H9 (cell line): ENCODE data around the gene NPPC. TPM values are rescaled to one million over a fixed set of nuclear protein-coding genes. Genes with fewer than 3 reads are reported as not detected.

Experiments
- DNase-seq: peaks from one replicate; pipeline ENCODE4 v3.0.0-alpha.2; 2017
- H2AFZ ChIP-seq: one replicate; pipeline ENCODE4 v1.6.1; 2013; ENCODE audit warnings: mild to moderate bottlenecking, low read length, control low read depth, moderate library complexity
- H2AK5ac ChIP-seq: 2 replicates; pipeline ENCODE4 v1.6.1; 2013; ENCODE audit warnings: low read length, control low read depth, mixed read lengths; ENCODE audit not compliant: insufficient read length
- H2BK120ac ChIP-seq: one replicate; pipeline ENCODE4 v1.6.1; 2013; ENCODE audit warnings: low read depth, mild to moderate bottlenecking, low read length, control low read depth, inconsistent platforms; ENCODE audit not compliant: poor library complexity, severe bottlenecking
- H2BK12ac ChIP-seq: 2 replicates; pipeline ENCODE4 v1.6.1; 2013; ENCODE audit warnings: low read length, control low read depth, mixed read lengths, low read depth; ENCODE audit not compliant: insufficient read length
- H2BK15ac ChIP-seq: 2 replicates; pipeline ENCODE4 v1.6.1; 2013; ENCODE audit warnings: low read depth, low read length, control low read depth
- H2BK20ac ChIP-seq: one replicate; pipeline ENCODE4 v1.6.1; 2013; ENCODE audit warnings: low read depth, mild to moderate bottlenecking, low read length, control low read depth, inconsistent platforms; ENCODE audit not compliant: poor library complexity, severe bottlenecking
- H2BK5ac ChIP-seq: 2 replicates; pipeline ENCODE4 v1.6.1; 2013; ENCODE audit warnings: low read length, control low read depth, mixed read lengths; ENCODE audit not compliant: insufficient read length
- H3K14ac ChIP-seq: 2 replicates; pipeline ENCODE4 v1.6.1; 2013; ENCODE audit warnings: low read length, control low read depth; ENCODE audit not compliant: insufficient read depth
- H3K18ac ChIP-seq: 2 replicates; pipeline ENCODE4 v1.6.1; 2013; ENCODE audit warnings: low read depth, mild to moderate bottlenecking, mixed read lengths, low read length, control low read depth; ENCODE audit not compliant: insufficient read length
- H3K23ac ChIP-seq: 2 replicates; pipeline ENCODE4 v1.6.1; 2013; ENCODE audit warnings: low read length, control low read depth, mixed read lengths, low read depth; ENCODE audit not compliant: insufficient read length
- H3K23me2 ChIP-seq: 2 replicates; pipeline ENCODE4 v1.6.1; 2013; ENCODE audit warnings: low read depth, mild to moderate bottlenecking, mixed read lengths, low read length, control low read depth; ENCODE audit not compliant: insufficient read length, poor library complexity, severe bottlenecking
- H3K27ac ChIP-seq: 2 replicates; pipeline ENCODE4 v1.5.1; 2013; ENCODE audit warnings: low read length, control low read depth, mixed read lengths, low read depth; ENCODE audit not compliant: insufficient read length
- H3K27me3 ChIP-seq: 2 replicates; pipeline ENCODE4 v1.6.1; 2013; ENCODE audit warnings: low read length, control low read depth, inconsistent platforms; ENCODE audit not compliant: insufficient read depth
- H3K4ac ChIP-seq: 2 replicates; pipeline ENCODE4 v1.6.1; 2013; ENCODE audit warnings: low read depth, mild to moderate bottlenecking, control low read depth, inconsistent platforms, low read length, moderate library complexity
- H3K4me1 ChIP-seq: 2 replicates; pipeline ENCODE4 v1.6.1; 2013; ENCODE audit warnings: low read length, control low read depth, inconsistent platforms; ENCODE audit not compliant: insufficient read depth
- H3K4me2 ChIP-seq: 2 replicates; pipeline ENCODE4 v1.6.1; 2013; ENCODE audit warnings: low read length, control low read depth, mixed read lengths; ENCODE audit not compliant: insufficient read length, insufficient read depth
- H3K56ac ChIP-seq: 2 replicates; pipeline ENCODE4 v1.6.1; 2013; ENCODE audit warnings: low read depth, mild to moderate bottlenecking, mixed read lengths, low read length, control low read depth; ENCODE audit not compliant: insufficient read length
- H3K79me1 ChIP-seq: 2 replicates; pipeline ENCODE4 v1.6.1; 2013; ENCODE audit warnings: low read depth, mild to moderate bottlenecking, moderate library complexity, low read length, control low read depth, inconsistent platforms; ENCODE audit not compliant: insufficient read depth, poor library complexity, severe bottlenecking
- H3K79me2 ChIP-seq: 2 replicates; pipeline ENCODE4 v1.6.1; 2013; ENCODE audit warnings: low read length, control low read depth, inconsistent platforms; ENCODE audit not compliant: insufficient read depth
- H3K9ac ChIP-seq: 2 replicates; pipeline ENCODE4 v1.6.1; 2013; ENCODE audit warnings: low read length, control low read depth, mixed read lengths; ENCODE audit not compliant: insufficient read length; ENCODE audit errors: extremely low read depth
- H3K9me3 ChIP-seq: one replicate; pipeline ENCODE4 v1.6.1; 2013; ENCODE audit warnings: low read depth, low read length, inconsistent platforms; ENCODE audit not compliant: control insufficient read depth
- H3T11ph ChIP-seq: one replicate; pipeline ENCODE4 v1.6.1; 2013; ENCODE audit warnings: mild to moderate bottlenecking, low read length, control low read depth, inconsistent platforms
- H4K20me1 ChIP-seq: one replicate; pipeline ENCODE4 v1.6.1; 2013; ENCODE audit not compliant: control insufficient read depth, insufficient read length, insufficient read depth
- H4K5ac ChIP-seq: 2 replicates; pipeline ENCODE4 v1.6.1; 2013; ENCODE audit warnings: low read depth, mild to moderate bottlenecking, mixed read lengths, low read length, control low read depth; ENCODE audit not compliant: insufficient read length
- H4K8ac ChIP-seq: replicated peaks from 2 replicates; pipeline ENCODE4 v1.6.1; 2013; ENCODE audit warnings: low read length, control low read depth, mixed read lengths, low read depth; ENCODE audit not compliant: insufficient read length
- H4K91ac ChIP-seq: 2 replicates; pipeline ENCODE4 v1.6.1; 2013; ENCODE audit warnings: low read depth, mild to moderate bottlenecking, moderate library complexity, mixed read lengths, low read length, control low read depth; ENCODE audit not compliant: insufficient read length
- H3K27ac Mint-ChIP-seq, 3 experiments: 2 replicates in 2 of 3; 3 replicates in 1 of 3; pipeline ENCODE4 v1.8.0; 2020 to 2021; ENCODE audit warnings: mixed read lengths in 3 of 3, mild to moderate bottlenecking in 1 of 3, moderate library complexity in 1 of 3
- H3K27me3 Mint-ChIP-seq: 2 replicates; pipeline ENCODE4 v1.8.0; 2021; ENCODE audit warnings: low read depth, mild to moderate bottlenecking, moderate library complexity, mixed read lengths
- H3K36me3 Mint-ChIP-seq, 3 experiments: 2 replicates in 2 of 3; 3 replicates in 1 of 3; pipeline ENCODE4 v1.8.0; 2020 to 2021; ENCODE audit warnings: low read depth in 3 of 3, mixed read lengths in 3 of 3; ENCODE audit not compliant: insufficient read depth in 1 of 3
- H3K4me1 Mint-ChIP-seq, 2 experiments: 2 replicates each; pipeline ENCODE4 v1.8.0; 2020; ENCODE audit warnings: mixed read lengths in 2 of 2
- H3K4me3 Mint-ChIP-seq, 2 experiments: 2 replicates in 1 of 2; 3 replicates in 1 of 2; pipeline ENCODE4 v1.8.0; 2020 to 2021; ENCODE audit warnings: mild to moderate bottlenecking in 2 of 2, mixed read lengths in 2 of 2, moderate library complexity in 1 of 2
- H3K9me3 Mint-ChIP-seq, 2 experiments: 2 replicates in 1 of 2; 3 replicates in 1 of 2; pipeline ENCODE4 v1.8.0; 2020; ENCODE audit warnings: mild to moderate bottlenecking in 2 of 2, mixed read lengths in 2 of 2, moderate library complexity in 1 of 2
- WGBS: extraction: QIAGEN DNeasy Blood & Tissue Kit; methylation state at CpG from one replicate; pipeline ENCODE4 v1.1.7; 2013; ENCODE audit warnings: missing lambda C conversion rate, low lambda C conversion rate, mixed read lengths; ENCODE audit not compliant: insufficient read length; ENCODE audit errors: extremely low coverage; 5-methylcytosine and 5-hydroxymethylcytosine counted together
- total RNA-seq: library from RNA; stranded (reverse); gene quantifications from 2 replicates; pipeline ENCODE4 v1.2.1, GENCODE V29; 2021
- TF ChIP-seq, protein P1 (sequence below): fragments of 200-600 bp; sonication (generic); conservative IDR thresholded peaks from 3 replicates; pipeline ENCODE4 v1.8.0; 2021; ENCODE audit warnings: antibody characterized with exemption, mild to moderate bottlenecking

Gene NPPC
- total RNA-seq, 1 experiment from 2014 or later = 1.1 TPM

DNA sequence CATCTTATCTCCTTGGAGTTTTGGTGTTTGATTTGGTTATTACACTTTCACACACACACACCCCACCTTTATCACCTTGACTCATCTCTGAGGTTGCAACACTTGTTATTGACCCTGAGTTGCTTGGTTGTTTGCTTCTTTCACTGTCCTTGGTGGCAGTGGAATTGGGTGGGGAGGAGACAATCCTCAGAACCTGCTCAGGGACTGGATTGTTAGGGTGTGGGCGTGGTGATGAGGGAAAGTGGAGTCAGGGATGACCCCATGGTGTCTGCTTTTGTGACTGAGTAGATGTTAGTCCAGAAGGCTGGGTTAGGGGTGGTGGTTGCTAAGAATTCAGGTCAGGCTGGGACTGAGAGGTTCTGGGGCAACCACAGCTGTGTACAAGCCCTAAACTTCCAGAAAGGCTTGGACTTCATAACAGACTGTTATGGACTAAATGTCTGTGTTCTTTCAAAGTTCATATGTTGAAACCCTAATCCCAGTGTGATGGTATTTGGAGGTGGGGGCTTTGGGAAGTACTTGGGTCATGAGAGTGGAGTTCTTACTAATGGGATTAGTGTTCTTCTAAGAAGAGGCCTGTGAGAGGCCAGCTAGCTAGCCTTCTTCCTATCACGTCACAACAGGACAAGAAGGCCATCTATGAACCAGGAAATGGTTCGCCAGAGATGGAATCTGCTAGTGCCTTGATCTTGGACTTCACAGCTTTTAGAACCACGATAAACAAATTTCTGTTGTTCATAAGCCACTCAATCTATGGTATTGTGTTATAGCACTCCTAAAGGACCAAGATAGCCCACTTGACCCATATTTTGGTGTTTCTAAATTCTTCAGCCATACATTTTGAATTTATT is 31.9 kb upstream of the NPPC start:
- no peak for DNase-seq
- Histone ChIP-seq H2BK5ac (no peak overlapping the region), H3K56ac (no peak overlapping the region), H3K79me1 (peaks cover 3% of the 10 kb centered on the region), H4K91ac (no peak overlapping the region), H3K4me2 (no peak overlapping the region), H2BK15ac (no peak overlapping the region), H3K9ac (no peak overlapping the region), H2BK20ac (no peak overlapping the region), H3K79me2 (0 out of 2 replicates have a peak, but pooled peaks cover 4% of the 10 kb centered on the region), H4K20me1 (no peaks in the 10 kb centered on the region), H3K23ac (no peak overlapping the region), H3K14ac (no peak overlapping the region), H3K9me3 (no peaks in the 10 kb centered on the region), H3K23me2 (peaks cover 5% of the 10 kb centered on the region), H2AK5ac (no peak overlapping the region), H2BK12ac (no peak overlapping the region), H2BK120ac (no peak overlapping the region), H3K27ac (no peak overlapping the region), H2AFZ (no peak overlapping the region), H3K4ac (no peak overlapping the region), H3K27me3 (no peaks in the 10 kb centered on the region), H3K4me1 (peaks cover 5% of the 10 kb centered on the region; the same call in 1 of the 2 replicates), H3K18ac (no peak overlapping the region), H3T11ph (no peak overlapping the region), H4K5ac (no peak overlapping the region), H4K8ac (no peak overlapping the region)
- Mint-ChIP-seq H3K9me3 (0 out of 5 replicates have a peak, but pooled peaks cover 0 to 3% of the 10 kb centered on the region in 2 experiments), H3K27me3 (peaks cover 15% of the 10 kb centered on the region), H3K27ac (no peak overlapping the region), H3K4me1 (peaks cover 5 to 8% of the 10 kb centered on the region in 2 experiments), H3K4me3 (no peak overlapping the region), H3K36me3 (peaks cover 0 to 4% (median 4%) of the 10 kb centered on the region in 3 experiments; a peak in 3 of 7 replicates)
- TF ChIP-seq, protein P1, sequence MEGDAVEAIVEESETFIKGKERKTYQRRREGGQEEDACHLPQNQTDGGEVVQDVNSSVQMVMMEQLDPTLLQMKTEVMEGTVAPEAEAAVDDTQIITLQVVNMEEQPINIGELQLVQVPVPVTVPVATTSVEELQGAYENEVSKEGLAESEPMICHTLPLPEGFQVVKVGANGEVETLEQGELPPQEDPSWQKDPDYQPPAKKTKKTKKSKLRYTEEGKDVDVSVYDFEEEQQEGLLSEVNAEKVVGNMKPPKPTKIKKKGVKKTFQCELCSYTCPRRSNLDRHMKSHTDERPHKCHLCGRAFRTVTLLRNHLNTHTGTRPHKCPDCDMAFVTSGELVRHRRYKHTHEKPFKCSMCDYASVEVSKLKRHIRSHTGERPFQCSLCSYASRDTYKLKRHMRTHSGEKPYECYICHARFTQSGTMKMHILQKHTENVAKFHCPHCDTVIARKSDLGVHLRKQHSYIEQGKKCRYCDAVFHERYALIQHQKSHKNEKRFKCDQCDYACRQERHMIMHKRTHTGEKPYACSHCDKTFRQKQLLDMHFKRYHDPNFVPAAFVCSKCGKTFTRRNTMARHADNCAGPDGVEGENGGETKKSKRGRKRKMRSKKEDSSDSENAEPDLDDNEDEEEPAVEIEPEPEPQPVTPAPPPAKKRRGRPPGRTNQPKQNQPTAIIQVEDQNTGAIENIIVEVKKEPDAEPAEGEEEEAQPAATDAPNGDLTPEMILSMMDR = no peak
- WGBS = no CpG with 5 or more reads among the region's 4 CpGs
